Activated CD8-positive, alpha-beta T cell treated with anti-CD3 and anti-CD28 coated beads for 36 hours (primary cell): ENCODE results near the gene ZNF598. TPM values are rescaled to one million over a fixed set of nuclear protein-coding genes. Genes with fewer than 3 reads are reported as not detected.

ENCODE experiments used
- ATAC-seq: fragments of 200-7000 bp; cut with Tn5 transposase; one replicate; pipeline ENCODE4 v1.10.0; 2021; ENCODE audit warnings: mild to moderate bottlenecking, moderate library complexity
- CTCF ChIA-PET: fragments of 350-600 bp; sonication (Branson Sonifier 250); formaldehyde crosslinking; loops from one replicate; lab custom pipeline; 2021; ENCODE audit warnings: antibody characterized with exemption; lab: Charles Lee
- POLR2A ChIA-PET: fragments of 350-600 bp; sonication (Branson Sonifier 250); formaldehyde crosslinking; loops from one replicate; lab custom pipeline; 2021; ENCODE audit warnings: antibody characterized with exemption; lab: Charles Lee
- DNase-seq: peaks from one replicate; pipeline ENCODE4 v3.0.0-alpha.2; 2020
- H3K27ac Mint-ChIP-seq: one replicate; pipeline ENCODE4 v1.8.0; 2021; ENCODE audit warnings: mild to moderate bottlenecking, mixed read lengths
- H3K27me3 Mint-ChIP-seq: one replicate; pipeline ENCODE4 v1.8.0; 2021; ENCODE audit warnings: mixed read lengths
- H3K36me3 Mint-ChIP-seq: one replicate; pipeline ENCODE4 v1.8.0; 2021; ENCODE audit warnings: low read depth, mixed read lengths
- H3K4me1 Mint-ChIP-seq: one replicate; pipeline ENCODE4 v1.8.0; 2021; ENCODE audit warnings: low read depth, mixed read lengths
- H3K4me3 Mint-ChIP-seq: one replicate; pipeline ENCODE4 v1.8.0; 2021; ENCODE audit warnings: mild to moderate bottlenecking, moderate library complexity, mixed read lengths
- H3K9me3 Mint-ChIP-seq: one replicate; pipeline ENCODE4 v1.8.0; 2021; ENCODE audit warnings: mixed read lengths
- CTCF ChIP-seq: fragments of 200-600 bp; IDR thresholded peaks from one replicate; pipeline ENCODE4 v1.8.0; 2022; ENCODE audit warnings: antibody characterized with exemption, mild to moderate bottlenecking
- intact Hi-C: fragments of 100-400 bp; cut with micrococcal nuclease; formaldehyde crosslinking; loops from one replicate; pipeline ENCODE4 v1.10.0; 2022
- total RNA-seq, 2 experiments: library from RNA; stranded (reverse); gene quantifications; one replicate each; pipeline ENCODE4 v1.2.3, GENCODE V29; 2021

ZNF598 gene
- total RNA-seq, 2 experiments from 2014 or later: 85.5 to 90.3 TPM

- Mint-ChIP-seq H3K9me3 (no peaks in the 10 kb centered on the region), H3K27ac (no peak overlapping the region), H3K36me3 (no peaks in the 10 kb centered on the region), H3K4me3 (no peak overlapping the region), H3K27me3 (no peaks in the 10 kb centered on the region), H3K4me1 (peaks cover 2% of the 10 kb centered on the region)
- DNase-seq: no peak
- TF ChIP-seq CTCF: no peak
- POLR2A ChIA-PET: interaction anchor here (0.5 to 3.1 kb wide), 5 partner anchors 8 to 18 kb away, joined by 3 to 13 read pairs (median 4); partner anchors contain the start of gene RPS2
- CTCF ChIA-PET: interaction anchor here (1.8 kb wide), 1 partner anchor 11 kb away, joined by 4 read pairs; the partner anchor contains the start of gene MSRB1
- intact Hi-C loops: no loop called here
- ATAC-seq: no peak
Observed at GRCh38 chr16:1953734-1954133, 55.9 kb downstream of the ZNF598 start.

GRCh38 chr16:1950559-1950958, 59.1 kb downstream of the ZNF598 start:
- Mint-ChIP-seq H3K4me3 (no peak overlapping the region), H3K36me3 (no peaks in the 10 kb centered on the region), H3K27ac (no peak overlapping the region), H3K27me3 (no peaks in the 10 kb centered on the region), H3K4me1 (peaks cover 2% of the 10 kb centered on the region), H3K9me3 (no peaks in the 10 kb centered on the region)
- intact Hi-C loops: no loop called here
- no peak for DNase-seq
- CTCF ChIA-PET: interaction anchor here (1.6 kb wide), 1 partner anchor 10 kb away, joined by 9 read pairs; no protein-coding TSS in a partner anchor
- POLR2A ChIA-PET: interaction anchor here (0.7 to 2.0 kb wide), 2 partner anchors 13 to 15 kb away, joined by 3 to 9 read pairs; no protein-coding TSS in a partner anchor
- no peak for ATAC-seq
- no peak for TF ChIP-seq CTCF

- DNase-seq (no peak), ATAC-seq (no peak)
- intact Hi-C loops: no loop called here
- Mint-ChIP-seq H3K27ac (no peak overlapping the region), H3K4me3 (no peak overlapping the region), H3K27me3 (no peaks in the 10 kb centered on the region), H3K36me3 (no peaks in the 10 kb centered on the region), H3K9me3 (no peaks in the 10 kb centered on the region), H3K4me1 (peaks cover 2% of the 10 kb centered on the region)
- no peak for TF ChIP-seq CTCF
- POLR2A ChIA-PET: interaction anchor here (0.7 to 2.0 kb wide), 2 partner anchors 13 to 16 kb away, joined by 3 to 9 read pairs; no protein-coding TSS in a partner anchor
- CTCF ChIA-PET: interaction anchor here (1.6 kb wide), 1 partner anchor 10 kb away, joined by 9 read pairs; no protein-coding TSS in a partner anchor
Observed at GRCh38 chr16:1950047-1950446, 59.6 kb downstream of the ZNF598 start.

GRCh38 chr16:1949507-1949906, 60.1 kb downstream of the ZNF598 start:
- POLR2A ChIA-PET: no interaction called here
- Mint-ChIP-seq H3K4me3 (no peak overlapping the region), H3K4me1 (peaks cover 5% of the 10 kb centered on the region), H3K27me3 (no peaks in the 10 kb centered on the region), H3K9me3 (no peaks in the 10 kb centered on the region), H3K36me3 (no peaks in the 10 kb centered on the region), H3K27ac (no peak overlapping the region)
- DNase-seq (no peak), ATAC-seq (no peak)
- no peak for TF ChIP-seq CTCF
- intact Hi-C loops: no loop called here
- CTCF ChIA-PET: no interaction called here

Other genes with a start within 250 kb of the ZNF598 start
- gene NME3, start 238.3 kb downstream of the ZNF598 start, total RNA-seq: 10 to 100 TPM; 37.8 to 39.6 TPM
- 10 to 100 TPM; 15.5 to 15.6 TPM for gene EME2, start 237.0 kb downstream of the ZNF598 start, total RNA-seq
- 100 to 1,000 TPM; 175 to 193 TPM for gene MRPS34, start 236.7 kb downstream of the ZNF598 start, total RNA-seq
- 10 to 100 TPM; 14.4 to 15.2 TPM for gene SPSB3, start 227.2 kb downstream of the ZNF598 start, total RNA-seq
- 10 to 100 TPM; 43.5 to 45.0 TPM for gene NUBP2, start 226.9 kb downstream of the ZNF598 start, total RNA-seq
- gene IGFALS, start 216.1 kb downstream of the ZNF598 start, total RNA-seq: not detected
- gene HAGH, start 183.0 kb downstream of the ZNF598 start, total RNA-seq: 10 to 100 TPM; 32.0 to 35.7 TPM
- 10 to 100 TPM; 14.2 to 17.8 TPM for gene FAHD1, start 182.6 kb downstream of the ZNF598 start, total RNA-seq
- gene MEIOB, start 137.7 kb downstream of the ZNF598 start, total RNA-seq: under 1 TPM; 0.34 to 0.40 TPM
- not detected for gene HS3ST6, start 91.4 kb downstream of the ZNF598 start, total RNA-seq
- gene MSRB1, start 66.6 kb downstream of the ZNF598 start, total RNA-seq: 10 to 100 TPM; 15.5 to 18.1 TPM
- not detected for gene RPL3L, start 55.1 kb downstream of the ZNF598 start, total RNA-seq
- 100 to 1,000 TPM; 126 to 129 TPM for gene NDUFB10, start 50.3 kb downstream of the ZNF598 start, total RNA-seq
- 1,000 to 10,000 TPM; 5,572 to 5,598 TPM for gene RPS2, start 45.0 kb downstream of the ZNF598 start, total RNA-seq
- gene RNF151, start 43.0 kb downstream of the ZNF598 start, total RNA-seq: not detected
- 10 to 100 TPM; 54.4 to 56.0 TPM for gene TBL3, start 37.8 kb downstream of the ZNF598 start, total RNA-seq
- under 1 TPM in 1 of 2 experiments, not detected in 1; 0.31 TPM for gene NOXO1, start 28.4 kb downstream of the ZNF598 start, total RNA-seq
- gene GFER, start 25.6 kb downstream of the ZNF598 start, total RNA-seq: 10 to 100 TPM; 33.5 to 33.9 TPM
- 1 to 10 TPM; 5.4 to 7.2 TPM for gene SYNGR3, start 19.9 kb downstream of the ZNF598 start, total RNA-seq
- gene NPW, start 10.0 kb upstream of the ZNF598 start, total RNA-seq: 10 to 100 TPM; 24.3 to 28.3 TPM
- 1 to 10 TPM; 2.8 to 3.0 TPM for gene NHERF2, start 17.1 kb upstream of the ZNF598 start, total RNA-seq
- 10 to 100 TPM; 28.2 to 29.8 TPM for gene NTHL1, start 38.0 kb upstream of the ZNF598 start, total RNA-seq
- 10 to 100 TPM; 54.4 to 57.3 TPM for gene TSC2, start 38.2 kb upstream of the ZNF598 start, total RNA-seq
- 10 to 100 TPM; 74.7 to 85.1 TPM for gene PKD1, start 126.1 kb upstream of the ZNF598 start, total RNA-seq
- gene RAB26, start 138.8 kb upstream of the ZNF598 start, total RNA-seq: under 1 TPM; 0.34 to 0.49 TPM
- gene TRAF7, start 146.0 kb upstream of the ZNF598 start, total RNA-seq: 10 to 100 TPM; 74.8 to 80.2 TPM
- gene CASKIN1, start 186.8 kb upstream of the ZNF598 start, total RNA-seq: 1 to 10 TPM; 4.4 to 7.2 TPM
- 10 to 100 TPM; 70.0 to 70.7 TPM for gene MLST8, start 195.6 kb upstream of the ZNF598 start, total RNA-seq
- 1 to 10 TPM; 6.6 to 6.9 TPM for gene BRICD5, start 201.0 kb upstream of the ZNF598 start, total RNA-seq
- 10 to 100 TPM; 19.8 to 20.1 TPM for gene PGP, start 205.0 kb upstream of the ZNF598 start, total RNA-seq
- gene E4F1, start 213.8 kb upstream of the ZNF598 start, total RNA-seq: 10 to 100 TPM; 19.4 to 21.1 TPM
- under 1 TPM; 0.32 to 0.51 TPM for gene DNASE1L2, start 226.6 kb upstream of the ZNF598 start, total RNA-seq
- gene ECI1, start 241.8 kb upstream of the ZNF598 start, total RNA-seq: 10 to 100 TPM; 37.4 to 40.5 TPM